Activated CD4-positive, alpha-beta T cell treated with anti-CD3 and anti-CD28 coated beads, Interleukin-2, amount 50 U/mL, for 24 hours (primary cell): ENCODE measurements around the gene ZNF827.
"Not testable (repeated sequence)": the region's sequence is repeated elsewhere in the genome, so short reads cannot be mapped to it uniquely, and the experiment has no call there.

Experiments
- DNase-seq, 2 donors: peaks; one replicate each; pipeline ENCODE4 v3.0.0-alpha.2; 2020; ENCODE audit warnings: low read depth in 1 of 2, low spot score in 1 of 2

ZNF827 gene

GRCh38 chr4:145865274-145865941 lies 73.2 kb downstream of the ZNF827 start:
- DNase-seq: no peak

GRCh38 chr4:145863191-145863590 lies 75.4 kb downstream of the ZNF827 start:
- no peak for DNase-seq

GRCh38 chr4:145861336-145862318 lies 77.0 kb downstream of the ZNF827 start:
- no peak for DNase-seq

- DNase-seq: no peak
Observed at GRCh38 chr4:145860897-145861296, 77.7 kb downstream of the ZNF827 start.

- no peak for DNase-seq
Observed at GRCh38 chr4:145860446-145860845, 78.2 kb downstream of the ZNF827 start.

GRCh38 chr4:145859926-145860325 lies 78.7 kb downstream of the ZNF827 start:
- DNase-seq: no peak

GRCh38 chr4:145859426-145859825 lies 79.2 kb downstream of the ZNF827 start:
- no peak for DNase-seq

GRCh38 chr4:145852256-145852839 lies 86.3 kb downstream of the ZNF827 start:
- DNase-seq: no peak

GRCh38 chr4:145851511-145852201 lies 87.0 kb downstream of the ZNF827 start:
- DNase-seq: no peak

GRCh38 chr4:145847764-145848163 lies 90.9 kb downstream of the ZNF827 start:
- DNase-seq: no peak

GRCh38 chr4:145845118-145845517 lies 93.5 kb downstream of the ZNF827 start:
- DNase-seq: no peak

GRCh38 chr4:145843639-145844038 lies 95.0 kb downstream of the ZNF827 start:
- DNase-seq: no peak

- DNase-seq: no peak
Observed at GRCh38 chr4:145843148-145843547, 95.5 kb downstream of the ZNF827 start.

- no peak for DNase-seq
Observed at GRCh38 chr4:145842224-145842887, 96.3 kb downstream of the ZNF827 start.

- no peak for DNase-seq
Observed at GRCh38 chr4:145840801-145841200, 97.8 kb downstream of the ZNF827 start.

GRCh38 chr4:145840162-145840768 lies 98.4 kb downstream of the ZNF827 start:
- DNase-seq: peak in 1 of 2 donors; percentile 7

GRCh38 chr4:145839151-145839550 lies 99.5 kb downstream of the ZNF827 start:
- no peak for DNase-seq

- DNase-seq: not testable (repeated sequence)
Observed at GRCh38 chr4:145832384-145832783, 106.2 kb downstream of the ZNF827 start.

GRCh38 chr4:145830699-145831098 lies 107.9 kb downstream of the ZNF827 start:
- no peak for DNase-seq
